A549 (cell line): ENCODE measurements around the gene ZGPAT. TPM values are rescaled to one million over a fixed set of nuclear protein-coding genes. Genes with fewer than 3 reads are reported as not detected.

Experiments
- ATAC-seq, 2 experiments: fragments of 200-7000 bp in 1 of 2; fragments of >200 bp in 1 of 2; cut with Nextera tagmentation in 1 of 2; cut with Tn5 transposase in 1 of 2; 3 replicates each; pipeline versions ENCODE4 v1.8.0 to v1.9.1; 2018 to 2020; ENCODE audit warnings: mild to moderate bottlenecking in 1 of 2, moderate library complexity in 1 of 2
- CTCF ChIA-PET: fragments of 300-600 bp; sonication (Branson Sonifier 250); formaldehyde crosslinking; extraction: SDS; loops from one replicate; lab custom pipeline; 2021; ENCODE audit warnings: antibody characterized with exemption, inconsistent platforms; lab: Yijun Ruan, JAX
- POLR2A ChIA-PET: fragments of 350-600 bp; formaldehyde crosslinking; extraction: SDS; loops from one replicate; lab custom pipeline; 2021; ENCODE audit warnings: antibody characterized with exemption, inconsistent platforms; lab: Yijun Ruan, JAX
- DNase-seq, 2 experiments: peaks; one replicate each; pipeline versions ENCODE4 v3.0.0 to v3.0.0-alpha.2; 2011 to 2016; ENCODE audit warnings: low read depth in 1 of 2, low spot score in 1 of 2
- FAIRE-seq: peaks from 2 replicates; lab custom pipeline; 2011; peaks lifted over from hg19 to GRCh38; lab: Jason Lieb, UNC
- H3K27ac ChIP-seq, 2 experiments: fragments of >200 bp; sonication (Bioruptor Twin); formaldehyde crosslinking; 3 replicates each; pipeline ENCODE4 v1.5.1; 2016 to 2017
- H3K4me1 ChIP-seq: fragments of >200 bp; sonication (Bioruptor Twin); formaldehyde crosslinking; 3 replicates; pipeline ENCODE4 v1.6.1; 2016
- H3K4me2 ChIP-seq: fragments of >200 bp; sonication (Bioruptor Twin); formaldehyde crosslinking; 3 replicates; pipeline ENCODE4 v1.6.1; 2016
- H3K4me3 ChIP-seq: fragments of >200 bp; sonication (Bioruptor Twin); formaldehyde crosslinking; 3 replicates; pipeline ENCODE4 v1.5.1; 2016
- H3K9me3 ChIP-seq: fragments of >200 bp; sonication (Bioruptor Twin); formaldehyde crosslinking; 3 replicates; pipeline ENCODE4 v1.6.1; 2016
- ATOH8 ChIP-seq: fragments of 250-450 bp; sonication (Bioruptor Pico); IDR thresholded peaks from 2 replicates; pipeline ENCODE4 v1.5.0; 2020; ENCODE audit warnings: low read depth, mild to moderate bottlenecking, moderate library complexity
- CBX8 ChIP-seq: fragments of 200-600 bp; sonication (generic); IDR thresholded peaks from 2 replicates; pipeline ENCODE4 v1.6.1; 2016
- CEBPB ChIP-seq, 2 experiments: fragments of >200 bp in 1 of 2; sonication (Bioruptor Twin) in 1 of 2; formaldehyde crosslinking in 1 of 2; IDR thresholded peaks; 2 replicates each; pipeline ENCODE4 v1.6.1; 2012 to 2016
- CHD4 ChIP-seq: fragments of 200-600 bp; sonication (generic); IDR thresholded peaks from 2 replicates; pipeline ENCODE4 v1.6.1; 2016; ENCODE audit warnings: antibody characterized with exemption, mild to moderate bottlenecking, borderline replicate concordance
- FOSB ChIP-seq: fragments of 250-450 bp; sonication (Bioruptor Pico); IDR thresholded peaks from 2 replicates; pipeline ENCODE4 v1.5.0; 2020; ENCODE audit warnings: mild to moderate bottlenecking, moderate library complexity
- FOSL2 ChIP-seq, 2 experiments: fragments of 450-650 bp in 1 of 2; fragments of >200 bp in 1 of 2; sonication (Bioruptor Twin) in 1 of 2; formaldehyde crosslinking; IDR thresholded peaks; 2 replicates each; pipeline versions ENCODE4 v1.5.0 to v1.6.1; 2016 to 2020; ENCODE audit warnings: mild to moderate bottlenecking in 1 of 2, moderate library complexity in 1 of 2
- FOXS1 ChIP-seq: fragments of 250-450 bp; sonication (Bioruptor Pico); IDR thresholded peaks from 2 replicates; pipeline ENCODE4 v1.5.0; 2020; ENCODE audit warnings: mild to moderate bottlenecking, moderate library complexity
- HMGXB4 ChIP-seq: fragments of 250-450 bp; sonication (Bioruptor Pico); IDR thresholded peaks from 2 replicates; pipeline ENCODE4 v1.5.0; 2021; ENCODE audit warnings: mild to moderate bottlenecking, moderate library complexity, borderline replicate concordance
- HOXA7 ChIP-seq: fragments of 250-450 bp; sonication (Bioruptor Pico); IDR thresholded peaks from 2 replicates; pipeline ENCODE4 v1.5.0; 2020; ENCODE audit warnings: mild to moderate bottlenecking, moderate library complexity
- HOXB13 ChIP-seq: fragments of 250-450 bp; sonication (Bioruptor Pico); IDR thresholded peaks from 2 replicates; pipeline ENCODE4 v1.5.0; 2020; ENCODE audit warnings: low read depth, mild to moderate bottlenecking, moderate library complexity
- JUNB ChIP-seq: fragments of >200 bp; sonication (Bioruptor Twin); formaldehyde crosslinking; IDR thresholded peaks from 2 replicates; pipeline ENCODE4 v1.6.1; 2016
- MYC ChIP-seq: IDR thresholded peaks from 2 replicates; pipeline ENCODE4 v1.6.1; 2012; ENCODE audit warnings: mild to moderate bottlenecking, inconsistent platforms, low read length, improper control_type of control experiment, borderline replicate concordance
- NPAS2 ChIP-seq: fragments of 250-450 bp; sonication (Bioruptor Pico); IDR thresholded peaks from 2 replicates; pipeline ENCODE4 v1.8.0; 2022; ENCODE audit warnings: mild to moderate bottlenecking, moderate library complexity, borderline replicate concordance
- POLR2A ChIP-seq: IDR thresholded peaks from 2 replicates; pipeline ENCODE4 v1.6.1; 2012; ENCODE audit warnings: mild to moderate bottlenecking, low read length
- POLR2AphosphoS2 ChIP-seq: conservative IDR thresholded peaks from 2 replicates; pipeline ENCODE4 v1.6.1; 2012; ENCODE audit warnings: low read length, improper control_type of control experiment, inconsistent platforms
- RCOR1 ChIP-seq: fragments of 150-350 bp; IDR thresholded peaks from 2 replicates; pipeline ENCODE4 v1.6.1; 2014; ENCODE audit warnings: antibody characterized with exemption, low read length, low read depth
- REST ChIP-seq: fragments of 200-600 bp; sonication (generic); IDR thresholded peaks from 2 replicates; pipeline ENCODE4 v1.6.1; 2016; ENCODE audit warnings: antibody characterized with exemption, mild to moderate bottlenecking, moderate library complexity
- TFCP2L1 ChIP-seq: fragments of 250-450 bp; sonication (Bioruptor Pico); IDR thresholded peaks from 2 replicates; pipeline ENCODE4 v1.5.0; 2021; ENCODE audit warnings: mild to moderate bottlenecking
- USF2 ChIP-seq: fragments of 450-650 bp; IDR thresholded peaks from 2 replicates; pipeline ENCODE4 v1.6.1; 2014; ENCODE audit warnings: antibody characterized with exemption
- ZSCAN20 ChIP-seq: fragments of 250-450 bp; sonication (Bioruptor Pico); IDR thresholded peaks from 2 replicates; pipeline ENCODE4 v1.8.0; 2022; ENCODE audit warnings: mild to moderate bottlenecking, moderate library complexity
- WGBS: methylation state at CpG from one replicate; pipeline ENCODE4 v1.1.6; 2017; ENCODE audit errors: missing lambda C conversion rate; 5-methylcytosine and 5-hydroxymethylcytosine counted together
- polyA plus RNA-seq, 4 experiments: library from polyadenylated mRNA; depleted of rRNA in 3 of 4; stranded (reverse); fragments of >200 nt; fragmentation: RNase III in 1 of 4; extraction: RNeasy Plus Mini Kit Qiagen cat#74134 plus additional on column Dnase treatment in 1 of 4; gene quantifications; 2 replicates in 3 of 4; 3 replicates in 1 of 4; pipeline ENCODE4 v1.2.3, GENCODE V29; 2011 to 2017

The ZGPAT gene
- polyA plus RNA-seq, 2 of the 4 experiments (the other 2 are of a cell fraction), result 9.5 to 23.9 TPM

GRCh38 chr20:63758152-63758551 lies 50.3 kb downstream of the ZGPAT start:
- 76% methylated on average over 3 of the region's 7 CpGs for WGBS
- CTCF ChIA-PET, result no interaction called here
- Histone ChIP-seq H3K9me3 (no peaks in the 10 kb centered on the region), H3K27ac (no peak overlapping the region), H3K4me1 (no peaks in the 10 kb centered on the region), H3K4me3 (no peak overlapping the region), H3K4me2 (no peak overlapping the region)
- POLR2A ChIA-PET, result no interaction called here
- FAIRE-seq (no peak), ATAC-seq (no peak), DNase-seq (no peak)
- TF ChIP-seq POLR2A, result no peak
- no peak for TF ChIP-seq CBX8
- TF ChIP-seq NPAS2 (CRISPR knock-in tag), result no peak
- TF ChIP-seq FOSL2 (IDR thresholded peaks at IDR 0.05), result no peak
- no peak for TF ChIP-seq FOSL2 (CRISPR knock-in tag; IDR thresholded peaks at IDR 0.05)
- no peak for TF ChIP-seq HMGXB4 (CRISPR knock-in tag)
- no peak for TF ChIP-seq FOSB (CRISPR knock-in tag)
- TF ChIP-seq POLR2AphosphoS2, result no peak
- no peak for TF ChIP-seq HOXA7 (CRISPR knock-in tag)

GRCh38 chr20:63759377-63759901 lies 51.6 kb downstream of the ZGPAT start:
- no peak for DNase-seq
- no peaks in the 10 kb centered on the region for H3K4me1 ChIP-seq
- no peak overlapping the region for H3K27ac ChIP-seq
- ATAC-seq, result no peak
- WGBS, result 77% methylated on average over 7 of the region's 7 CpGs
- no peak overlapping the region for H3K4me3 ChIP-seq
- POLR2A ChIA-PET, result no interaction called here
- H3K4me2 ChIP-seq, result no peak overlapping the region
- TF ChIP-seq RCOR1 (no peak), CEBPB (IDR thresholded peaks at IDR 0.05) (no peak), REST (no peak), CHD4 (no peak), MYC (no peak), TFCP2L1 (CRISPR knock-in tag) (no peak), JUNB (no peak)
- CTCF ChIA-PET, result interaction anchor here (0.7 to 2.4 kb wide), 2 partner anchors 16 to 59 kb away, joined by 5 to 8 read pairs; no protein-coding TSS in a partner anchor
- H3K9me3 ChIP-seq, result no peaks in the 10 kb centered on the region
- no peak for FAIRE-seq

GRCh38 chr20:63765082-63765873 lies 57.4 kb downstream of the ZGPAT start:
- ChIA-PET CTCF (interaction anchor here (0.6 to 1.8 kb wide), 3 partner anchors 19 to 731 kb away, joined by 3 to 5 read pairs (median 3); no protein-coding TSS in a partner anchor), POLR2A (no interaction called here)
- FAIRE-seq (no peak), DNase-seq (no peak), ATAC-seq (no peak)
- Histone ChIP-seq H3K4me1 (no peaks in the 10 kb centered on the region), H3K4me3 (no peak overlapping the region), H3K4me2 (no peak overlapping the region), H3K27ac (no peak overlapping the region), H3K9me3 (no peaks in the 10 kb centered on the region)
- TF ChIP-seq CEBPB (IDR thresholded peaks at IDR 0.05), result no peak
- TF ChIP-seq ATOH8 (CRISPR knock-in tag), result no peak
- TF ChIP-seq ZSCAN20 (CRISPR knock-in tag), result no peak
- TF ChIP-seq HOXB13 (CRISPR knock-in tag), result no peak
- no peak for TF ChIP-seq FOXS1
- no peak for TF ChIP-seq USF2
- WGBS, result 76% methylated on average over 16 of the region's 16 CpGs
